ENCODE data around the gene OR5H15. TPM values are rescaled to one million over a fixed set of nuclear protein-coding genes. Genes with fewer than 3 reads are reported as not detected.
A peak's percentile ranks its signal among the peaks of the same experiment; 100 is the strongest.
"Not testable (repeated sequence)": the region's sequence is repeated elsewhere in the genome, so short reads cannot be mapped to it uniquely, and the experiment has no call there.

The OR5H15 gene
- total RNA-seq, 1 experiment from 2014 or later, result not detected

GRCh38 chr3:98149456-98149855 is 17.0 kb upstream of the OR5H15 start:
- H3K27me3 ChIP-seq (ENCODE audit: insufficient read depth, low read length); H3K9ac ChIP-seq (ENCODE audit: low read length); CTCF ChIA-PET; BruUV-seq (replicated peaks); RAD21 ChIA-PET (ENCODE audit: low non-redundant PET in 1 of 2, low total read pairs in 2 of 2, uncharacterized antibody in 2 of 2, unreplicated experiment in 2 of 2); H3K4me3 ChIP-seq (replicated peaks in 1 of 2; ENCODE audit: low read depth in 1 of 2, low read length in 2 of 2); H3K9me2 ChIP-seq (ENCODE audit: insufficient read depth); H3K36me3 ChIP-seq (ENCODE audit: control insufficient read depth in 1 of 2, insufficient read depth in 2 of 2, low read length in 2 of 2); ATAC-seq; H3K79me2 ChIP-seq (ENCODE audit: insufficient read depth, low read length); DNase-seq (ENCODE audit: low read depth, low spot score); H3K9me3 ChIP-seq (ENCODE audit: control insufficient read depth in 1 of 2, insufficient read depth in 1 of 2, low read depth in 1 of 2, low read length in 2 of 2); H4K20me1 ChIP-seq (ENCODE audit: insufficient read depth); H2AFZ ChIP-seq (ENCODE audit: low read depth, low read length, poor library complexity, severe bottlenecking); H3K4me2 ChIP-seq (ENCODE audit: low read length); POLR2A ChIA-PET; intact Hi-C loops (cut with micrococcal nuclease); H3K27ac ChIP-seq (ENCODE audit: low read depth, low read length): not testable (repeated sequence)
- peaks cover 0 to 12% of the 10 kb centered on the region in 2 experiments; a peak in 2 of 4 replicates for H3K4me1 ChIP-seq (ENCODE audit: control insufficient read depth in 1 of 2, insufficient read depth in 2 of 2, low read length in 2 of 2)

GRCh38 chr3:98151241-98151640 is 15.3 kb upstream of the OR5H15 start:
- ChIA-PET CTCF (no interaction called here), RAD21 (ENCODE audit: low non-redundant PET in 1 of 2, low total read pairs in 2 of 2, uncharacterized antibody in 2 of 2, unreplicated experiment in 2 of 2) (no interaction called here), POLR2A (no interaction called here)

More at GRCh38 chr3:98151241-98151640, 15.3 kb upstream of the OR5H15 start:
- H2AFZ ChIP-seq (ENCODE audit: low read depth, low read length, poor library complexity, severe bottlenecking), result peak overlapping the region; percentile 66
- H3K79me2 ChIP-seq (ENCODE audit: insufficient read depth, low read length), result no peaks in the 10 kb centered on the region
- H3K9ac ChIP-seq (ENCODE audit: low read length), result no peak overlapping the region
- peaks cover 0 to 12% of the 10 kb centered on the region in 2 experiments; a peak in 2 of 4 replicates for H3K4me1 ChIP-seq (ENCODE audit: control insufficient read depth in 1 of 2, insufficient read depth in 2 of 2, low read length in 2 of 2)
- TF ChIP-seq MAX (IDR thresholded peaks at IDR 0.05) (no peak), FOSL1 (IDR thresholded peaks at IDR 0.05; ENCODE audit: low read depth) (no peak), ZBTB33 (IDR thresholded peaks at IDR 0.05; ENCODE audit: extremely low read depth, insufficient replicate concordance, low read length) (no peak), EZH2 (IDR thresholded peaks at IDR 0.05) (no peak), TCF7L2 (IDR thresholded peaks at IDR 0.05; ENCODE audit: borderline replicate concordance, extremely low read depth, insufficient read depth, insufficient read length) (peak; percentile 29), SP1 (IDR thresholded peaks at IDR 0.05; ENCODE audit: low read depth) (no peak), CTCF (IDR thresholded peaks at IDR 0.05 in 2 of 3, conservative IDR thresholded peaks at IDR 0.05 in 1 of 3; ENCODE audit: borderline replicate concordance in 1 of 3, insufficient read depth in 1 of 3, low read depth in 2 of 3, low read length in 2 of 3) (no peak)
- no peak overlapping the region for H3K27ac ChIP-seq (ENCODE audit: low read depth, low read length)
- intact Hi-C loops (cut with micrococcal nuclease), result no loop called here
- H3K9me3 ChIP-seq (ENCODE audit: control insufficient read depth in 1 of 2, insufficient read depth in 1 of 2, low read depth in 1 of 2, low read length in 2 of 2), result no peaks in the 10 kb centered on the region
- no peak overlapping the region for H3K4me3 ChIP-seq (replicated peaks in 1 of 2; ENCODE audit: low read depth in 1 of 2, low read length in 2 of 2)
- no peaks in the 10 kb centered on the region for H4K20me1 ChIP-seq (ENCODE audit: insufficient read depth)
- H3K9me2 ChIP-seq (ENCODE audit: insufficient read depth), result no peaks in the 10 kb centered on the region
- peak overlapping the region; percentile 26 for H3K4me2 ChIP-seq (ENCODE audit: low read length)
- DNase-seq (ENCODE audit: low read depth, low spot score), result peak; percentile 24
- no peaks in the 10 kb centered on the region for H3K36me3 ChIP-seq (ENCODE audit: control insufficient read depth in 1 of 2, insufficient read depth in 2 of 2, low read length in 2 of 2)
- no TSS peak for BruUV-seq (replicated peaks)
- no peaks in the 10 kb centered on the region for H3K27me3 ChIP-seq (ENCODE audit: insufficient read depth, low read length)
- ATAC-seq, result peak; percentile 73; the same call in 1 of the 2 replicates

Data from HCT116 (cell line).